WI38 (cell line): ENCODE measurements around the gene PGM2L1.
"Not testable (repeated sequence)": the region's sequence is repeated elsewhere in the genome, so short reads cannot be mapped to it uniquely, and the experiment has no call there.

ENCODE experiments used
- H3K4me3 ChIP-seq: 2 replicates; pipeline ENCODE4 v1.5.1; 2011; ENCODE audit warnings: low read depth, mild to moderate bottlenecking, control low read depth, low read length
- TF ChIP-seq, protein P1 (sequence below): IDR thresholded peaks from 2 replicates; pipeline ENCODE4 v1.5.1; 2012; ENCODE audit warnings: low read depth, mild to moderate bottlenecking, control low read depth, low read length

Gene PGM2L1

DNA sequence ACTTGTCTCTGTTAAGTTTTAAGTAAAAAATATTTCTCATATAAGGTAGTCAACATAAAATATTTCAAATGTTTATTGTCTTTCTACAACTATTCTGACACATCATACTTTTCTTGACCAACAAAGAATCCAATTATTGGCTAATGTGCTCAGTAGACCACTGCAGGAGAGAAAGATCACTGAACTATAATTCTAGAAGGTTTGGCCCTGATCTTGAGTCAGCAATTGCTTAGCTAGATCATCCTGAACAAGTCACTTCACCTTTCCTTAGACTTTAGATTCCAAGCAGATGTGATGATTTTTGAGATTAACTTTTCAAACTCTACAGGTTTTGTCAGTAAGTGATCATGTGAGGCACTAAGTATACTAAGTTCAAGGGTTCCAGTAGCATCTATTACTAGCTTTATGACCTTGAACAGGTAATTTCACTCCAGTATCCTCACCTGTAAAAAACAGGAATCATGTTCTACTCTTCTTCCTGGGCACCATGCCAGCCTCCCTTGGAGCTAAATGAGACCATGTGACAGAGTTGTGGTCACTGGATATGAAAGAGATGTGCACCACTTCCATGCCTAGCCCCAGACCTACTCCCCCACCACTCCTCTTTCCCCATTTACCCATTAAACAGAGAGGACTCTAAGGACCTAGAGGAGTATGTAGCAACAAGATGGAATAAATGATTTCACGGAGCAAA lies 17.3 kb downstream of the PGM2L1 start:
- TF ChIP-seq, protein P1, sequence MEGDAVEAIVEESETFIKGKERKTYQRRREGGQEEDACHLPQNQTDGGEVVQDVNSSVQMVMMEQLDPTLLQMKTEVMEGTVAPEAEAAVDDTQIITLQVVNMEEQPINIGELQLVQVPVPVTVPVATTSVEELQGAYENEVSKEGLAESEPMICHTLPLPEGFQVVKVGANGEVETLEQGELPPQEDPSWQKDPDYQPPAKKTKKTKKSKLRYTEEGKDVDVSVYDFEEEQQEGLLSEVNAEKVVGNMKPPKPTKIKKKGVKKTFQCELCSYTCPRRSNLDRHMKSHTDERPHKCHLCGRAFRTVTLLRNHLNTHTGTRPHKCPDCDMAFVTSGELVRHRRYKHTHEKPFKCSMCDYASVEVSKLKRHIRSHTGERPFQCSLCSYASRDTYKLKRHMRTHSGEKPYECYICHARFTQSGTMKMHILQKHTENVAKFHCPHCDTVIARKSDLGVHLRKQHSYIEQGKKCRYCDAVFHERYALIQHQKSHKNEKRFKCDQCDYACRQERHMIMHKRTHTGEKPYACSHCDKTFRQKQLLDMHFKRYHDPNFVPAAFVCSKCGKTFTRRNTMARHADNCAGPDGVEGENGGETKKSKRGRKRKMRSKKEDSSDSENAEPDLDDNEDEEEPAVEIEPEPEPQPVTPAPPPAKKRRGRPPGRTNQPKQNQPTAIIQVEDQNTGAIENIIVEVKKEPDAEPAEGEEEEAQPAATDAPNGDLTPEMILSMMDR = no peak
- no peak overlapping the region for H3K4me3 ChIP-seq

DNA sequence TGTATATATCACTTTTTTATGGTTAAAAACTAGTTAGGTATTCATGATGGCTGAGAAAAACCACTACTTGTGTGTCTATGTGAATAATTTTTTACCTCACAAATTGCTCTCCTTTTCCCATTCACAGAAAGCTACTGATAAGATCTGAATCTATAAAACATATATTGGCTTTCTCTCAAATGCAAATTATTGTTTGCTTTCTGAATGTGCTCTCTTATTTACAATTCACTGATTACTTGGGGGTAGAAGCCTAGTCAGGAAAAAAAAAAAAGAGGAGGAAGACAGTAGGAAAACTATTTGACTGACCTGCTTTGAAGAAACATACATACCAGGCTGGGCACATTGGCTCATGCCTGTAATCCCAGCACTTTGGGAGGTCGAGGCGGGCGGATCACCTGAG lies 20.5 kb downstream of the PGM2L1 start:
- no peak overlapping the region for H3K4me3 ChIP-seq
- TF ChIP-seq, protein P1 = no peak

DNA sequence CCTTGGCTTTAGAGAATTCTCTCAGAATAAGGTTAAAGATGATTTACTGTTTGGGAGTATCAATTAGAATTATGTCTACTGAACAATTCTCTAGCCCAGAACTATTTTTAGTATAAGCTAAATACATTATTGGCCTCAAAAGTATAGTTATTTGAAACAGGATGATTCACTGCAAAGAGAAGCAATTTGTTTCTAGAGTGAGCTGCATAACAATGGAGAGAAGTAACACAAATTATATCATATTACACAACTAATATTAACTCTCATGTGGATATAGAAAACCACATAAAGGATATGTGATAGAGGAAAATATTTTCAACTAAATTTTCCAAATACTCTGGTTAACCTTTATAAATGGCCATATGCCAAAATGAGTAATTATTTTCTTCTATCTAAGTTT lies 24.9 kb downstream of the PGM2L1 start:
- TF ChIP-seq, protein P1 = no peak
- H3K4me3 ChIP-seq = no peak overlapping the region

DNA sequence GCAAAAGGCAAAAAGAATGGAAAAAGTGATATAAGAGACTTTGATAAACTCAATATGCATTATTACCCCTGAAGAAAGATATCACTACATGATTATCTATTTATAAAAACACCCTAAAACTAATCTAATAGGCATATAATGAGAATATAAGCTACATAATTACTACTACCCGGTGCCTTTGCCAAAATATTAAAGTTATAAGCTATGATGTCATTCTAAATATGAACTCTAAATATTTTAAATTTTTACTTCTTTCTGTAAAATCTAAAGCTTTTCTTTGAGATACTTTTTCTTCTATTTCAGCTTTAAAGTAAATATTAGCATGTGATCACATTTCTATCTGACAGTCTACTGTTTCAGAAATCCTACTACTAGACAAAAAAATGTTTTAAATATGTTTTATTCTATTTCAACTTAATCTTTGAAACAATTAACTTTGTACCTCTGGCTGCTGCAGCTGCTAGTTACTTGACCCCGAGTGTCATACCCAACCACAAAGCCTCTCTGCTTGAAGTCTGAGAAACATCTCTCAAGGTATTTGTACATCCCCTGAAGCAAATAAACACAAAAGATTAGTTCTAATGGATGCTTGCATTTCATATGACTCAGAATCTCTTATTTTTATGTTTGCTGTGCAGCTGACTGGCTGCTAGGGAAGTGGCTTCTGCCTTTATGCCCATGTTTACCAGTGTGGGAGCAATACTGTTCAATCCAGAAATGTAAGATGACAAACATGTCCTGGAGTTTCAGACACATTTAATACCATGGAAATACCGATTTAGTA lies 26.8 kb downstream of the PGM2L1 start:
- TF ChIP-seq, protein P1 = no peak

DNA sequence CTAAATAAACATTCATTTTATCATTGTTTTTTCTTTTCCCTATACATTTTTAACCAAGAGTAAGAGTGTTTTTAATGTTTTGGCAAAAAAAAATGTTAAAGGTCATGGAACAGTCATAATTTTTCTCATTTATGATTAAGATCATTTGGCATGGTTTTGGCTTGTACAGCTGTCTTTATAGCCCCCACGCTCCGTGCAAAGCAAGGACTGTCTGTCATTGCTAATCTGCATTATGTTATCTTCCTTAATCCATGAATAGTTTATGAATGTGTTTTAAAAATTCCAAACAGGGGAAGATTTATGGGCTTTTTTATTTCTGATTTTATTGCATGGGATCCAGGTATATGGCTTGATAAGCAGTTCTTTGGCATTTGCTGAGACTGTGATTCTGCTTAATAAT lies 28.1 kb downstream of the PGM2L1 start:
- TF ChIP-seq, protein P1 = no peak
- H3K4me3 ChIP-seq = no peak overlapping the region

More for the DNA sequence above, 26.8 kb downstream of the PGM2L1 start:
- no peak overlapping the region for H3K4me3 ChIP-seq

DNA sequence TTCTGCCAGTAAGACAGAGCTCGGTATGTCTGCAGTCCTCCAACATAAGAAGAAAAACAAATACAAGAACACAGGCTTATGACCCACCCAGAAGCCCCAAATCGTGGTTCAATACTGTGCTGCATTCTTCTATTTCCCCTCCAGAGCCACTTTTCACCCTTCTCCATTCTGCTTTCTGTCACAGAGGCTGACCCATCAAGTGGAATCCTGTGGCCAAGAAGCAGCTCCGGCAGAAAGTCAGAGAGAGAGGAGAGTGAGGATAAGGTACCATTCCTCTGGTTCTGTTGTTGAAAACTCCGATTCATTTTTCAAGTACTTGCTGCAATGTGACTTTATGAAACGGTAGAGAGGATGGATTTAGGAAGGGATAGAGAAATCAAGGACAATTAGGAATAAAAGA lies 30.4 kb downstream of the PGM2L1 start:
- TF ChIP-seq, protein P1 = no peak
- no peak overlapping the region for H3K4me3 ChIP-seq

DNA sequence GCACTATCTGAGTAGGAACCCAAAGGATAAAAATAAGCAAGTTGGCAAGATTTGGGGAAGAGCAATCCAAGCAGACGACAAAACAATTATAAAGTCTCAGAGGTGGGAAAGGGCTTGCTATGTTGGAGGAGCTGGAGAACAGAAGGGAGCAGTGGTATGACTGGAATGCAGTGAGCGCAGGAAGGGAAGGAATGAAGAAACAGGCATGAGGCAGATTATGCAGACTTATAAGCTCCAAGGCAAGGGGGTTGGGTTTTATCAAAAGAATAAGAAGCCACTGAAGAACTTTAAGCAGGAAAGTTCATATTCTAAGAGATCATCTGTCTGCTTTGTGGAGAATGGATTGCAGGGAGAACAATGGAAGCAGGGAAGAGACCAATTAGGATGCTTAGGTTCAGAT lies 31.7 kb downstream of the PGM2L1 start:
- TF ChIP-seq, protein P1 = no peak
- H3K4me3 ChIP-seq = no peak overlapping the region

DNA sequence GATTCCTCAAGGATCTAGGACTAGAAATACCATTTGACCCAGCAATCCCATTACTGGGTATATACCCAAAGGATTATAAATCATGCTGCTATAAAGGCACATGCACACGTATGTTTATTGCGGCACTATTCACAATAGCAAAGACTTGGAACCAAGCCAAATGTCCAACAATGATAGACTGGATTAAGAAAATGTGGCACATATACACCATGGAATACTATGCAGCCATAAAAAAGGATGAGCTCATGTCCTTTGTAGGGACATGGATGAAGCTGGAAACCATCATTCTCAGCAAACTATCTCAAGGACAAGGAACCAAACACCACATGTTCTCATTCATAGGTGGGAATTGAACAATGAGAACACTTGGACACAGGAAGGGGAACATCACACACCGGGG lies 32.4 kb downstream of the PGM2L1 start:
- not testable (repeated sequence) for H3K4me3 ChIP-seq
